ENCODE measurements around the gene QSOX1. TPM values are rescaled to one million over a fixed set of nuclear protein-coding genes. Genes with fewer than 3 reads are reported as not detected.

QSOX1 gene
- total RNA-seq, 4 donors from 2014 or later: 19.6 to 45.2 (median 28.4) TPM

- Histone ChIP-seq H3K4me1 (peaks cover 0 to 12% of the 10 kb centered on the region in 2 donors), H3K27me3 (no peaks in the 10 kb centered on the region), H3K4me3 (replicated peaks in 1 of 3) (peak overlapping the region in 2 of 3 donors; percentile 64 to 83), H3K27ac (peak overlapping the region in 1 of 3 donors; percentile 70), H3K9me3 (no peaks in the 10 kb centered on the region), H3K36me3 (no peaks in the 10 kb centered on the region)
- 6 to 7% methylated on average over 7 of the region's 7 CpGs for WGBS, 2 donors
- no peak for DNase-seq
- intact Hi-C loops (cut with DNase I): no loop called here
- TF ChIP-seq CTCF (IDR thresholded peaks at IDR 0.05) (no peak), POLR2A (IDR thresholded peaks at IDR 0.05) (no peak)
Observed at GRCh38 chr1:180154003-180154324, 705 bp upstream of the QSOX1 start.

- no peaks in the 10 kb centered on the region for H3K27me3 ChIP-seq
- no peaks in the 10 kb centered on the region for H3K9me3 ChIP-seq
- 8% methylated on average over 23 to 29 of the region's 29 CpGs for WGBS, 2 donors
- H3K27ac ChIP-seq: peak overlapping the region in 2 of 3 donors; percentile 41 to 73
- DNase-seq: peak; percentile 11 to 21
- intact Hi-C loops (cut with DNase I): no loop called here
- H3K4me1 ChIP-seq: peaks cover 0 to 12% of the 10 kb centered on the region in 2 donors
- no peaks in the 10 kb centered on the region for H3K36me3 ChIP-seq
- TF ChIP-seq POLR2A (IDR thresholded peaks at IDR 0.05): no peak
- no peak for TF ChIP-seq CTCF (IDR thresholded peaks at IDR 0.05)
- peak overlapping the region; percentile 27 to 64 (median 56) for H3K4me3 ChIP-seq (replicated peaks in 1 of 3)
Observed at GRCh38 chr1:180155182-180155682, 563 bp downstream of the QSOX1 start.

DNA sequence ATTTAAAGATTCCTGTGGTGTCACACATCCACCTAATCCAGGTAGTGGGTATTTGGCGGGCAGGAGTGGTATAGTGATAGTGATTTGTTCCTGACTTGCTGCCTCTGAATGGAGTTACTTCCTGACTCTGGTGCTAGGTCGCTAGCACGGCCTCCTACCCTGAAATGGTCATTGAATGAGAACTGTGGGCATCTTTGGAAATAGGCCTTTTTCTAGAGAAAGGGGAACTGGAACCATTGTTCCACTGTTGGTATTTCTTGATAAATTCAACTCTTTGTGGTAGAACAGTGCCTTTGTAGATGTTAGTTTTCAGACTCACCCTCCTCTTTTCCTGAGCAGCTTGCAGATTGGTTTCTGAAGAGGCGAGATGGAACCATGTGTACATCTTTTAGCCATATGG, 1.5 kb downstream of the QSOX1 start:
- Histone ChIP-seq H3K9me3 (no peaks in the 10 kb centered on the region), H3K4me3 (replicated peaks in 1 of 3) (no peak overlapping the region), H3K4me1 (peaks cover 0 to 12% of the 10 kb centered on the region in 2 donors), H3K36me3 (no peaks in the 10 kb centered on the region), H3K27ac (no peak overlapping the region), H3K27me3 (no peaks in the 10 kb centered on the region)
- WGBS, 2 donors: 77 to 98% methylated on average over 4 of the region's 4 CpGs
- DNase-seq: no peak
- intact Hi-C loops (cut with DNase I): no loop called here
- TF ChIP-seq CTCF (IDR thresholded peaks at IDR 0.05) (no peak), POLR2A (IDR thresholded peaks at IDR 0.05) (no peak)

DNA sequence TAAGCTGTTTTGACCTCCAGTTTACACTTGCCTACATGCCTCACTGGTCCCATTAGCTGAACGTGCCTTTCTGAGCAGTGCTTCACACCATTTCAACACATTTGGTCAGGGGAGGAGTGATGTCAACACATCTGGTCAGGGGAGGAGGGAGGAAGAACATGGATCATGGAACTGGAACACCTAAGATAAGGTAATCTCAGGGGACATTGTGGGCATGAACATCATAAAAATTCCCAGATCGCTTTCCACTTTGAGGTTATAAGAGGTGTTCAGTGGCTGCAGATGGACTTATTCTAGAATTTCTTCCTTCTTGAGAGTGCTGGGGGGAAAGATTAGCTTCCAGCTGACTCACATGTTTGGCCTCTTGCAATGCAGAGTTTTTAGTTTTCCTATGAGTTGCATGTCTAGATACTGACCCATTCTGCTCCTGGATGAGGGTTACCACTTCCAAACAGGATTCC, 2.0 kb downstream of the QSOX1 start:
- no peak overlapping the region for H3K27ac ChIP-seq
- no peaks in the 10 kb centered on the region for H3K36me3 ChIP-seq
- no peak for DNase-seq
- H3K27me3 ChIP-seq: no peaks in the 10 kb centered on the region
- TF ChIP-seq CTCF (IDR thresholded peaks at IDR 0.05) (no peak), POLR2A (IDR thresholded peaks at IDR 0.05) (no peak)
- intact Hi-C loops (cut with DNase I): no loop called here
- H3K9me3 ChIP-seq: no peaks in the 10 kb centered on the region
- H3K4me3 ChIP-seq (replicated peaks in 1 of 3): no peak overlapping the region
- peaks cover 0 to 12% of the 10 kb centered on the region in 2 donors for H3K4me1 ChIP-seq
- 94 to 96% methylated on average over 2 of the region's 2 CpGs for WGBS, 2 donors

DNA sequence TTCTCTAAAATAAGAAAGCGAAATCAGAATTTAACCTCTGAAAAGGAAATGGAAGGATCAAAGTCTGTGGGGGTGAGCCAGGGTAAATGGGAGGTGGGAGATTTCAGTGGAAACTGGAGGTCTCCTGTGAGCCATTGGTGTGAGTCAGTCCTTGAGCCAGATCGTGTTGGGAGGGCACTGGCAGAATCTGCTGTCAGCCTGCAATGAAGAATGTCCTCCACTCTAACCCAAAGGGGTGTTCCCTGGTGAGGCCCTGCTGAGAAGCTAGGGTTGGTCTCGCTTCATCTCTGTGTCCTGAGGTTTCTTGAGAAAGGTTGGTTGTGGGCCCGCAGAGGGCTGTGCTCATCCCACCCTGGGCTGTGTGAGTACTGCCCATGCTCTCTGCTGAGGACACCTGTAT, 2.4 kb downstream of the QSOX1 start:
- no peaks in the 10 kb centered on the region for H3K36me3 ChIP-seq
- no peaks in the 10 kb centered on the region for H3K27me3 ChIP-seq
- no peak for DNase-seq
- no peak overlapping the region for H3K27ac ChIP-seq
- intact Hi-C loops (cut with DNase I): no loop called here
- peaks cover 0 to 12% of the 10 kb centered on the region in 2 donors for H3K4me1 ChIP-seq
- 90 to 97% methylated on average over 4 of the region's 4 CpGs for WGBS, 2 donors
- TF ChIP-seq POLR2A (IDR thresholded peaks at IDR 0.05): no peak
- TF ChIP-seq CTCF (IDR thresholded peaks at IDR 0.05): no peak
- no peaks in the 10 kb centered on the region for H3K9me3 ChIP-seq
- no peak overlapping the region for H3K4me3 ChIP-seq (replicated peaks in 1 of 3)

Measured in thyroid gland (tissue), 4 donors.